ENCODE results near the gene MCL1. TPM values are rescaled to one million over a fixed set of nuclear protein-coding genes. Genes with fewer than 3 reads are reported as not detected.

Gene MCL1
- total and polyA plus RNA-seq, 2 donors (not counting 1 experiment from before 2014, with no cell fraction given), result 219 to 266 TPM

- Mint-ChIP-seq H3K4me1 (no peaks in the 10 kb centered on the region), H3K4me3 (no peak overlapping the region), H3K27me3 (no peaks in the 10 kb centered on the region), H3K27ac (no peak overlapping the region), H3K9me3 (ENCODE audit: insufficient read depth) (no peaks in the 10 kb centered on the region)
- Histone ChIP-seq H3K79me2 (ENCODE audit: control insufficient read depth, insufficient read depth, low read length) (no peaks in the 10 kb centered on the region), H3K9me3 (ENCODE audit: control extremely low read depth in 1 of 3, control insufficient read depth in 2 of 3, insufficient read depth in 1 of 3, low read length in 2 of 3) (no peaks in the 10 kb centered on the region), H3K27me3 (replicated peaks in 1 of 4; ENCODE audit: control extremely low read depth in 1 of 4, control insufficient read depth in 3 of 4, insufficient read depth in 4 of 4, low read length in 3 of 4) (no peaks in the 10 kb centered on the region), H4K20me1 (ENCODE audit: control insufficient read depth, insufficient read depth, low read length, poor library complexity, severe bottlenecking) (no peaks in the 10 kb centered on the region), H3K4me1 (ENCODE audit: control insufficient read depth in 2 of 2, insufficient read depth in 2 of 2, low read length in 2 of 2) (no peaks in the 10 kb centered on the region), H3K4me3 (ENCODE audit: control extremely low read depth in 1 of 5, extremely low read depth in 1 of 5, insufficient read depth in 1 of 5, low read depth in 2 of 5, low read length in 4 of 5) (no peak overlapping the region), H3K9ac (ENCODE audit: low read length) (no peak overlapping the region), H3K27ac (ENCODE audit: low read length in 2 of 2) (no peak overlapping the region), H3K36me3 (replicated peaks in 1 of 2; ENCODE audit: control extremely low read depth in 1 of 2, control insufficient read depth in 1 of 2, extremely low read depth in 1 of 2, insufficient read depth in 2 of 2, low read length in 1 of 2) (no peaks in the 10 kb centered on the region), H2AFZ (ENCODE audit: insufficient read depth, low read depth, low read length, poor library complexity, severe bottlenecking) (no peak overlapping the region), H3K4me2 (replicated peaks; ENCODE audit: low read depth, low read length, poor library complexity, severe bottlenecking) (no peak overlapping the region)
- POLR2A ChIA-PET, result no interaction called here
- ATAC-seq (ENCODE audit: low read depth) (no peak), DNase-seq (no peak)
- TF ChIP-seq CTCF (IDR thresholded peaks at IDR 0.05) (no peak), EZH2 (IDR thresholded peaks at IDR 0.05; ENCODE audit: borderline replicate concordance, insufficient read depth, low read depth, low read length, poor library complexity, severe bottlenecking) (no peak)
- intact Hi-C loops (cut with micrococcal nuclease), result no loop called here
- CTCF ChIA-PET, result no interaction called here
- WGBS (ENCODE audit: insufficient coverage), result 86% methylated on average over 12 of the region's 17 CpGs
These were observed 41.4 kb downstream of the MCL1 start for GRCh38 chr1:150537732-150538684.
